AG09319 (cell line): ENCODE data around the gene PHKA2.

Experiments
- DNase-seq: peaks from one replicate; pipeline ENCODE4 v3.0.0-alpha.2; 2010; ENCODE audit warnings: low read depth; ENCODE audit errors: extremely low read depth
- CTCF ChIP-seq: IDR thresholded peaks from 2 replicates; pipeline ENCODE4 v1.5.1; 2011; ENCODE audit warnings: low read depth, mild to moderate bottlenecking, inconsistent platforms, low read length, moderate library complexity

PHKA2 gene

GRCh38 chrX:18879144-18879543 lies 104.8 kb downstream of the PHKA2 start:
- TF ChIP-seq CTCF = no peak
- no peak for DNase-seq

DNA sequence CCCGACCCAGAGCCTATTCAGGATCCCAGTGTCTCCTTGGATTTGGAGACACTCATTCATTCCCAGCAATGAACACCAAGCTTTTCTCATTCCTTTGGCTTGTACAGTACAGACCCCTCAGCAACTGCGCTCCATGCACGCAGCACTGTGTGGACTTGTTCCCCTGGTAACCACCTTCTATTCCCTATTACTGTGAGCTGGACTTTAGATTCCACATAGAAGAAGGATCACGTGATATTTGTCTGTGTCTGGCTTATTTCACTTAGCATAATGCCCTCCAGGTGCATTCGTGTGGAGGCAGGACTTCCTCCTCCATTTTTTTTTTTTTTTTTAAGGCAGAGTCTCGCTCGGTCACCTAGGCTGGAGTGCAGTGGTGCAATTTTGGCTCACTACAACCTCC lies 106.4 kb downstream of the PHKA2 start:
- no peak for TF ChIP-seq CTCF
- no peak for DNase-seq

- TF ChIP-seq CTCF = no peak
Measured at GRCh38 chrX:18875256-18875878, 108.5 kb downstream of the PHKA2 start.

GRCh38 chrX:18874560-18875255 lies 109.2 kb downstream of the PHKA2 start:
- TF ChIP-seq CTCF = no peak
- no peak for DNase-seq

More at GRCh38 chrX:18875256-18875878, 108.5 kb downstream of the PHKA2 start:
- DNase-seq = no peak

DNA sequence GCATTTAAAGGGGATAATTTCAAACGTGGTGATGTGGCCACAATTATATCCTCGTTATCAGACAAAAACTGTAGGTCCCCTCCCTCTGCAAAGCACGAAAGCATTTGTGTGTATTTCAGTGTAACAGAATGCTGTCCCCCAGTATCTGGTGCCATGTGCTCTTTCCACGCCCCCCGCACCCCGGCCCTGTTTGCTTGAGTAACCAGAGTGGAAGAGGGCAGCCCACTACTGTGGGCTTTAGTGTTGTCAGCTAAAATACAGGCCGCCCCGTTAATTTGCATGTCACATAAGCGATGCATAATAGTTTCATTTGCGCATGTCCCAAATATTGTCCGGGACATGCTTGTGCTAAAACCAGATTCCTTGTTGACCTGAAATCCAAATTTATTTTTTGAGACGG lies 110.1 kb downstream of the PHKA2 start:
- TF ChIP-seq CTCF = no peak

DNA sequence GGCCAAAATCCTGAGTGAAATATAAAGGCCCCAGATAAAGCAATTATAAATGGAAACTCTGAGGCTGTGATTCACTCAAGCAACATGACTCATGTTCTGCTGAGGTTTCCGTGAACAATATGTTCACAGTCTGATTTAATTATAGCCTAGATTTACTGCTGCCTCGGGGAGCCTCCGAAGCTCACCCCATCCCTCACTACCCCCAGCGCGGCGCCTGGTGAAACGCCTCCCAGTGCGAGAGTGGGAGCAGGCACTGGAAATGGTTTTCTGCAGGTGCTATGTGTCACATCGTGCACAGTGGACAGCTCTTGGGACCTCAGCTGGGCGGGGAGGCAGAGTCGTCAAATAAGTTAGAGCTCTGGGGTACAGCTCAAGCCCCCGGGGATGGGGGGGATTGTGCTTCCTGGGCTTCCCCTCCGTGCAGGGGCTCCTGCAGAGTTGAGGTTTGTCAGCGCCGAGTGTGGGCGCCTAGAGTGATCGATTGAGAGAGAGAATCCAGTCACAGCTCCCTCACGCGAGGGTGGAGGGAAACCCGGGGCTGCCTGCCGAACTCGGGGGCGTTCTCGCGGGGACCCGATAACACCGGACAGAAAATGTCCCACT lies 110.6 kb downstream of the PHKA2 start:
- no peak for DNase-seq
- TF ChIP-seq CTCF = no peak

More for the DNA sequence above, 110.1 kb downstream of the PHKA2 start:
- DNase-seq = no peak

DNA sequence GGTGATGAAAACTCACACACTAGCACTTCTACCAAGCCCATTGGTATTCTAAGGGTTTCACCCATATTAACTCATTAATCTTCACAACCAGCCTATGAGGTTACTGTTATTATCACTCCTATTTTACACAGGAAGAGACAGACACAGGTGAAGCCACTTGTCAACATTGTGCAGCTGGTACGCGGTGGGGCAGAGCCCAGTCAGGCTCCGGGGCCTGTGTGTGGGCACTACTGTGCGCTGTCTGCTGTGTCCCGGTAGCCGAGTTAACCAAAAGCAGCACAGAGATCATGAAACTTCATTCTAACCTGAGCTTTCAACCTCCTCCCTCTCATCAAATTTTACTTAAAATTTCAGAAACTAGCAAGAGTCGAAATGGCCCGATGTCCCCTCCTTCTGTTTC lies 111.3 kb downstream of the PHKA2 start:
- TF ChIP-seq CTCF = no peak
- DNase-seq = no peak
